HFFc6 (cell line): ENCODE measurements around the gene DPPA4. TPM values are rescaled to one million over a fixed set of nuclear protein-coding genes. Genes with fewer than 3 reads are reported as not detected.
A peak's percentile ranks its signal among the peaks of the same experiment; 100 is the strongest.

ENCODE experiments used
- DNase-seq: peaks from one replicate; pipeline ENCODE4 v3.0.0-alpha.2; 2018
- H3K27ac Mint-ChIP-seq: 2 replicates; pipeline ENCODE4 v1.8.0; 2020; ENCODE audit warnings: mild to moderate bottlenecking, mixed read lengths
- H3K27me3 Mint-ChIP-seq: 2 replicates; pipeline ENCODE4 v1.8.0; 2021; ENCODE audit warnings: mild to moderate bottlenecking, moderate library complexity, mixed read lengths; ENCODE audit not compliant: insufficient read depth
- H3K36me3 Mint-ChIP-seq: 2 replicates; pipeline ENCODE4 v1.8.0; 2021; ENCODE audit warnings: low read depth, mixed read lengths
- H3K4me1 Mint-ChIP-seq: 2 replicates; pipeline ENCODE4 v1.8.0; 2020; ENCODE audit warnings: low read depth, mixed read lengths
- H3K4me3 Mint-ChIP-seq: 2 replicates; pipeline ENCODE4 v1.8.0; 2020; ENCODE audit warnings: mild to moderate bottlenecking, moderate library complexity, mixed read lengths
- H3K9me3 Mint-ChIP-seq: 2 replicates; pipeline ENCODE4 v1.8.0; 2020; ENCODE audit warnings: mild to moderate bottlenecking, mixed read lengths
- total RNA-seq, 6 experiments: library from RNA; stranded (reverse); fragmentation: NEBNext Ultra II Directional; extraction: Animal tissue kit (Norgen Biotek cat#: 25700); gene quantifications; 2 replicates in 1 of 6; 3 replicates in 5 of 6; pipeline ENCODE4 v1.2.3, GENCODE V29; 2021
- TF ChIP-seq, protein P1 (sequence below): fragments of 200-600 bp; sonication (generic); IDR thresholded peaks from 2 replicates; pipeline ENCODE4 v1.5.0; 2021; ENCODE audit warnings: antibody characterized with exemption, mild to moderate bottlenecking

Gene DPPA4
- total RNA-seq, 6 experiments from 2014 or later = 1.1 to 1.9 (median 1.4) TPM; not detected in 2

DNA sequence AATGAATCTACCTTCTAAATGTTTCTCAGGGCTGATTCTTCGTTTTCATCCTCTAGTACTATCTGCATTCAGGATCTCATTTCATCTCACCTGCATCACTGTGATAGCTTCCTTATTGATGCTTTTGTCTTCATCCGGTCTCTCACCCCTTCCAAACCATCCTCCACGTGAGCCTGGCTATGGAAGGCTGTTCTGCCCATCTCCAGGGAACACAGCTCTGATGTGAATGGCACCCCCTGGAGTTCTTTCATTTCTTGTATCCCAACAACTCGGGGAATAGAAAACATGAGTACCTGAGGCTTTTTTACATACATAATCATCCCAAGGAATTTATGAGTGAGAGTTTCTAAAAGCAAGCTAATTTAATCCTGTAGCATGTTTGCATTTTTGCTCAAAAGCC is 8.8 kb upstream of the DPPA4 start:
- TF ChIP-seq, protein P1, sequence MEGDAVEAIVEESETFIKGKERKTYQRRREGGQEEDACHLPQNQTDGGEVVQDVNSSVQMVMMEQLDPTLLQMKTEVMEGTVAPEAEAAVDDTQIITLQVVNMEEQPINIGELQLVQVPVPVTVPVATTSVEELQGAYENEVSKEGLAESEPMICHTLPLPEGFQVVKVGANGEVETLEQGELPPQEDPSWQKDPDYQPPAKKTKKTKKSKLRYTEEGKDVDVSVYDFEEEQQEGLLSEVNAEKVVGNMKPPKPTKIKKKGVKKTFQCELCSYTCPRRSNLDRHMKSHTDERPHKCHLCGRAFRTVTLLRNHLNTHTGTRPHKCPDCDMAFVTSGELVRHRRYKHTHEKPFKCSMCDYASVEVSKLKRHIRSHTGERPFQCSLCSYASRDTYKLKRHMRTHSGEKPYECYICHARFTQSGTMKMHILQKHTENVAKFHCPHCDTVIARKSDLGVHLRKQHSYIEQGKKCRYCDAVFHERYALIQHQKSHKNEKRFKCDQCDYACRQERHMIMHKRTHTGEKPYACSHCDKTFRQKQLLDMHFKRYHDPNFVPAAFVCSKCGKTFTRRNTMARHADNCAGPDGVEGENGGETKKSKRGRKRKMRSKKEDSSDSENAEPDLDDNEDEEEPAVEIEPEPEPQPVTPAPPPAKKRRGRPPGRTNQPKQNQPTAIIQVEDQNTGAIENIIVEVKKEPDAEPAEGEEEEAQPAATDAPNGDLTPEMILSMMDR = no peak
- DNase-seq = no peak
- H3K36me3 Mint-ChIP-seq = no peaks in the 10 kb centered on the region
- no peak overlapping the region for H3K27ac Mint-ChIP-seq
- H3K4me1 Mint-ChIP-seq = no peaks in the 10 kb centered on the region
- H3K9me3 Mint-ChIP-seq = peaks cover 5% of the 10 kb centered on the region
- no peaks in the 10 kb centered on the region; the same call in none of the 2 replicates for H3K27me3 Mint-ChIP-seq
- no peak overlapping the region for H3K4me3 Mint-ChIP-seq

GRCh38 chr3:109339714-109340648 is 2.6 kb upstream of the DPPA4 start:
- Mint-ChIP-seq H3K36me3 (no peaks in the 10 kb centered on the region), H3K27ac (no peak overlapping the region), H3K27me3 (peaks cover 2% of the 10 kb centered on the region), H3K4me3 (no peak overlapping the region), H3K9me3 (no peaks in the 10 kb centered on the region; the same call in 1 of the 2 replicates), H3K4me1 (peaks cover 9% of the 10 kb centered on the region; the same call in 1 of the 2 replicates)
- TF ChIP-seq, protein P1 = no peak
- DNase-seq = no peak

DNA sequence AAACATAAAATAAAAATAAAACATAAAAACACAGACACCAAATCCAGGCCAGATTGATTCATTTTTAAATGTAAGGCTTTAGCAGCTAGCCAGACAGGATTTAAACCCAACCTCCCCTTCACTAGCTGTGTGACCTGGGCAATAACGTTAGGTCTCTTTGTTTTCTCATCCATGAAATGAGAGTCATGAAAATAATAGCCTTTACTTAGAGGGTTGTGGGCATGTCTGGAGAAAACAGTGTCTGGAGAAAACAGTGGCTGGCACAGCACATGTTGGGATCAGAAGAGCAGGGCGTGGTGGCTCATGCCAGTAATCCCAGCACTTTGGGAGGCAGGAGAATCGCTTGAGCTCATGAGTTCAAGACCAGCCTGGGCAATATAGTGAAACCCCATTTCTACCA is 1.9 kb upstream of the DPPA4 start:
- peaks cover 2% of the 10 kb centered on the region for H3K27me3 Mint-ChIP-seq
- H3K9me3 Mint-ChIP-seq = no peaks in the 10 kb centered on the region; the same call in 1 of the 2 replicates
- H3K36me3 Mint-ChIP-seq = no peaks in the 10 kb centered on the region
- no peak for DNase-seq
- H3K4me3 Mint-ChIP-seq = no peak overlapping the region
- H3K27ac Mint-ChIP-seq = no peak overlapping the region
- TF ChIP-seq, protein P1 = no peak
- peaks cover 9% of the 10 kb centered on the region; the same call in 1 of the 2 replicates for H3K4me1 Mint-ChIP-seq

DNA sequence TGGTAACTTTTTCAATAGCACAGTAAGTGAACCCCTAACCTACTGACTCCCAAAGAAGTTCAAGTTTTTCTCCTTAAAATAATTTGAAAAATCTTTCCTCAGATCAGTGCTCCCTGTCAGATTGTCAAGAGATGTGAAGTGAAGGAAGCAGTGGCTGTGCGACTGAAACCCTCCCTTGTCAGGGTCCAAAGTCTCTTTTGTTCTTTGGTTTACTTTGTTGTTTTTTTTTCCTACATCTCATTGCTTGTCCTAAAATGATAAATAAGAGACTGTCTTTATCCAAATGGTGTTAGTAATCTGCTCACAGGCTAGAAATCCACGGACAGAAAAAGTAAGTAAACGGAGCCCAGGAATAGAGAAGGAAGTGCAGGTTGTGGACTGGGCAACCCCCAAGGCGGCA is 976 bp upstream of the DPPA4 start:
- Mint-ChIP-seq H3K9me3 (no peaks in the 10 kb centered on the region; the same call in 1 of the 2 replicates), H3K4me3 (no peak overlapping the region; the same call in 1 of the 2 replicates), H3K36me3 (no peaks in the 10 kb centered on the region), H3K27me3 (peaks cover 4% of the 10 kb centered on the region), H3K27ac (no peak overlapping the region), H3K4me1 (peaks cover 9% of the 10 kb centered on the region; the same call in 1 of the 2 replicates)
- TF ChIP-seq, protein P1 = no peak
- DNase-seq = no peak

GRCh38 chr3:109336291-109336861 is 970 bp downstream of the DPPA4 start:
- Mint-ChIP-seq H3K4me1 (peaks cover 9% of the 10 kb centered on the region; the same call in 1 of the 2 replicates), H3K27ac (peak overlapping the region; percentile 22; the same call in 1 of the 2 replicates), H3K27me3 (peaks cover 4% of the 10 kb centered on the region), H3K9me3 (no peaks in the 10 kb centered on the region; the same call in 1 of the 2 replicates), H3K36me3 (no peaks in the 10 kb centered on the region), H3K4me3 (peak overlapping the region; percentile 88)
- DNase-seq = no peak
- TF ChIP-seq, protein P1 = no peak
